Hepatocyte (in vitro differentiated cells): Measurements from ENCODE around the gene EIF4E3. TPM values are rescaled to one million over a fixed set of nuclear protein-coding genes. Genes with fewer than 3 reads are reported as not detected.
A peak's percentile ranks its signal among the peaks of the same experiment; 100 is the strongest.

Source experiments
- DNase-seq: peaks from one replicate; pipeline ENCODE4 v3.0.0-alpha.2; 2016; ENCODE audit warnings: low spot score
- H2AFZ ChIP-seq: fragments of 200-600 bp; sonication (generic); 2 replicates; pipeline ENCODE4 v1.6.0; 2016; ENCODE audit warnings: antibody characterized with exemption, mild to moderate bottlenecking
- H3K27ac ChIP-seq: fragments of 200-600 bp; sonication (generic); 2 replicates; pipeline ENCODE4 v1.5.1; 2016; ENCODE audit warnings: mild to moderate bottlenecking
- H3K27me3 ChIP-seq: fragments of 200-600 bp; sonication (generic); 2 replicates; pipeline ENCODE4 v1.6.1; 2016
- H3K36me3 ChIP-seq: fragments of 200-600 bp; sonication (generic); replicated peaks from 2 replicates; pipeline ENCODE4 v1.5.1; 2016; ENCODE audit warnings: low read depth; ENCODE audit not compliant: insufficient read depth
- H3K4me1 ChIP-seq: fragments of 200-600 bp; sonication (generic); 2 replicates; pipeline ENCODE4 v1.5.1; 2016; ENCODE audit warnings: mild to moderate bottlenecking, moderate library complexity; ENCODE audit not compliant: insufficient read depth
- H3K4me2 ChIP-seq: fragments of 200-600 bp; sonication (generic); 2 replicates; pipeline ENCODE4 v1.6.0; 2016
- H3K4me3 ChIP-seq: fragments of 200-600 bp; sonication (generic); 2 replicates; pipeline ENCODE4 v1.5.1; 2016; ENCODE audit warnings: mild to moderate bottlenecking
- H3K79me2 ChIP-seq: fragments of 200-600 bp; sonication (generic); 2 replicates; pipeline ENCODE4 v1.6.0; 2017; ENCODE audit warnings: mild to moderate bottlenecking
- H3K9me2 ChIP-seq: fragments of 200-600 bp; sonication (generic); replicated peaks from 2 replicates; pipeline ENCODE4 v1.6.0; 2017; ENCODE audit warnings: mild to moderate bottlenecking; ENCODE audit not compliant: insufficient read depth
- H3K9me3 ChIP-seq: fragments of 200-600 bp; sonication (generic); 2 replicates; pipeline ENCODE4 v1.5.1; 2016; ENCODE audit warnings: low read depth, mild to moderate bottlenecking
- H4K20me1 ChIP-seq: fragments of 200-600 bp; sonication (generic); 2 replicates; pipeline ENCODE4 v1.6.0; 2016; ENCODE audit warnings: mild to moderate bottlenecking; ENCODE audit not compliant: insufficient read depth, poor library complexity, severe bottlenecking
- CTCF ChIP-seq: fragments of 200-600 bp; sonication (generic); IDR thresholded peaks from 2 replicates; pipeline ENCODE4 v1.5.1; 2016; ENCODE audit warnings: antibody characterized with exemption, mild to moderate bottlenecking; ENCODE audit not compliant: poor library complexity
- EZH2 ChIP-seq: fragments of 200-600 bp; sonication (generic); IDR thresholded peaks from 2 replicates; pipeline ENCODE4 v1.6.1; 2016; ENCODE audit warnings: antibody characterized with exemption, mild to moderate bottlenecking, borderline replicate concordance
- EZH2phosphoT487 ChIP-seq: fragments of 200-600 bp; sonication (generic); IDR thresholded peaks from one replicate; pipeline ENCODE4 v1.6.1; 2018; ENCODE audit warnings: antibody characterized with exemption, mild to moderate bottlenecking, low read depth, moderate library complexity; ENCODE audit not compliant: unreplicated experiment, severe bottlenecking
- WGBS: methylation state at CpG from one replicate; pipeline ENCODE4 v1.1.6; 2016; ENCODE audit warnings: low lambda C conversion rate; ENCODE audit errors: missing lambda C conversion rate; 5-methylcytosine and 5-hydroxymethylcytosine counted together
- polyA plus RNA-seq: library from polyadenylated mRNA; unstranded; fragments of >200 nt; fragmentation: Nextera tagmentation; extraction: Ambion mirVana; gene quantifications from 2 replicates; pipeline ENCODE4 v1.2.1, GENCODE V29; 2016
- total RNA-seq: library from RNA; depleted of rRNA; stranded (reverse); fragments of >200 nt; gene quantifications from 2 replicates; pipeline ENCODE4 v1.2.3, GENCODE V29; 2014

Gene EIF4E3
- total and polyA plus RNA-seq, 2 experiments from 2014 or later: 4.1 to 7.4 TPM

GRCh38 chr3:71688121-71688520, 37.1 kb downstream of the EIF4E3 start:
- no peaks in the 10 kb centered on the region for H4K20me1 ChIP-seq
- peak overlapping the region; percentile 21 for H3K27ac ChIP-seq
- peaks cover 33% of the 10 kb centered on the region for H3K4me1 ChIP-seq
- H3K79me2 ChIP-seq: no peaks in the 10 kb centered on the region
- DNase-seq: peak; percentile 20
- H3K27me3 ChIP-seq: no peaks in the 10 kb centered on the region
- TF ChIP-seq EZH2 (no peak), CTCF (no peak), EZH2phosphoT487 (no peak)
- H3K9me3 ChIP-seq: no peaks in the 10 kb centered on the region
- no peak overlapping the region for H3K4me3 ChIP-seq
- no peaks in the 10 kb centered on the region for H3K36me3 ChIP-seq
- no peak overlapping the region for H2AFZ ChIP-seq
- peak overlapping the region; percentile 44 for H3K4me2 ChIP-seq
- WGBS: 45% methylated on average over 1 of the region's 1 CpG
- no peaks in the 10 kb centered on the region for H3K9me2 ChIP-seq

DNA sequence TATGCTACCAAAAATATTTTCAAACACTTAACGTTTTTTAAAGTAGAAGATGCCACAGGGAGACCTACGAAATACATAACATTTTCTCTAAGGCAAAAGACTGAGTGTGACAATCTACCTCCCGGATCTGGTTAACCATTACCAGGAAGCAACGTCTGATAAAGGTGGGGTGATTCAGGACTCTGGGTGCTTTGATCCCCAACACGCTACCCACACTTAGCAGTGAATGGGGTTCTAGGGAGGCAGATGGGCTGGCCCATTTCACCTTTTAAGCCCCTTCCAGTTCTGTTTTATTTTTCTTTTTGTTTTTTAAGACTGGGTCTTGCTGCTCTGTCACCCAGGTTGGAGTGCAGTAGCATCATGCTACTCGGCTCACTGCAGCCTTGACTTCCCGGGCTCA, 39.5 kb downstream of the EIF4E3 start:
- no peak for TF ChIP-seq EZH2phosphoT487
- TF ChIP-seq EZH2: no peak
- no peak for TF ChIP-seq CTCF
- H3K79me2 ChIP-seq: no peaks in the 10 kb centered on the region
- H3K9me2 ChIP-seq: no peaks in the 10 kb centered on the region
- 79% methylated on average over 7 of the region's 7 CpGs for WGBS
- no peaks in the 10 kb centered on the region for H4K20me1 ChIP-seq
- DNase-seq: no peak
- no peaks in the 10 kb centered on the region for H3K27me3 ChIP-seq
- peak overlapping the region; percentile 14 for H3K4me2 ChIP-seq
- H3K4me3 ChIP-seq: no peak overlapping the region
- H2AFZ ChIP-seq: no peak overlapping the region
- H3K27ac ChIP-seq: no peak overlapping the region
- H3K36me3 ChIP-seq: no peaks in the 10 kb centered on the region
- no peaks in the 10 kb centered on the region for H3K9me3 ChIP-seq
- peaks cover 31% of the 10 kb centered on the region for H3K4me1 ChIP-seq

GRCh38 chr3:71684757-71685386, 40.3 kb downstream of the EIF4E3 start:
- H4K20me1 ChIP-seq: no peaks in the 10 kb centered on the region
- peaks cover 27% of the 10 kb centered on the region for H3K4me1 ChIP-seq
- H3K27ac ChIP-seq: no peak overlapping the region
- TF ChIP-seq EZH2 (no peak), EZH2phosphoT487 (no peak), CTCF (no peak)
- H3K79me2 ChIP-seq: no peaks in the 10 kb centered on the region
- no peaks in the 10 kb centered on the region for H3K36me3 ChIP-seq
- H3K9me2 ChIP-seq: no peaks in the 10 kb centered on the region
- no peaks in the 10 kb centered on the region for H3K27me3 ChIP-seq
- no peak overlapping the region for H2AFZ ChIP-seq
- no peaks in the 10 kb centered on the region for H3K9me3 ChIP-seq
- peak; percentile 56 for DNase-seq
- 41% methylated on average over 6 of the region's 6 CpGs for WGBS
- no peak overlapping the region for H3K4me3 ChIP-seq
- H3K4me2 ChIP-seq: no peak overlapping the region
